GM18526 (cell line): ENCODE results near the gene DPYSL3.

Experiments
- POLR2A ChIP-seq: IDR thresholded peaks from 3 replicates; pipeline ENCODE4 v1.6.1; 2011; ENCODE audit not compliant: insufficient read length; ENCODE audit errors: extremely low read depth

Gene DPYSL3

GRCh38 chr5:147509710-147510651, at the start of gene DPYSL3:
DPYSL3 (minus strand) TSS chr5:147510068; CDS start chr5:147509858, 210 bp downstream.
- no peak for TF ChIP-seq POLR2A

GRCh38 chr5:147558826-147559225, 49.0 kb upstream of the DPYSL3 start:
- TF ChIP-seq POLR2A: no peak

GRCh38 chr5:147557876-147558745, 48.2 kb upstream of the DPYSL3 start:
- TF ChIP-seq POLR2A: no peak

- no peak for TF ChIP-seq POLR2A
These were observed 45.3 kb upstream of the DPYSL3 start for GRCh38 chr5:147555176-147555575.

GRCh38 chr5:147554261-147554817, 44.5 kb upstream of the DPYSL3 start:
- no peak for TF ChIP-seq POLR2A

- TF ChIP-seq POLR2A: no peak
These were observed 43.0 kb upstream of the DPYSL3 start for GRCh38 chr5:147552897-147553296.

- TF ChIP-seq POLR2A: no peak
These were observed 41.8 kb upstream of the DPYSL3 start for GRCh38 chr5:147551677-147552076.

- TF ChIP-seq POLR2A: no peak
These were observed 37.9 kb upstream of the DPYSL3 start for GRCh38 chr5:147547730-147548129.

- TF ChIP-seq POLR2A: no peak
These were observed 34.7 kb upstream of the DPYSL3 start for GRCh38 chr5:147544556-147544955.

- no peak for TF ChIP-seq POLR2A
These were observed 29.2 kb upstream of the DPYSL3 start for GRCh38 chr5:147539053-147539452.

- no peak for TF ChIP-seq POLR2A
These were observed 28.4 kb upstream of the DPYSL3 start for GRCh38 chr5:147538236-147538635.

- no peak for TF ChIP-seq POLR2A
These were observed 24.5 kb upstream of the DPYSL3 start for GRCh38 chr5:147534172-147534951.

- TF ChIP-seq POLR2A: no peak
These were observed 22.3 kb upstream of the DPYSL3 start for GRCh38 chr5:147532156-147532555.

GRCh38 chr5:147530530-147531389, 20.9 kb upstream of the DPYSL3 start:
- TF ChIP-seq POLR2A: no peak
